ENCODE measurements around the gene AP3B1. TPM values are rescaled to one million over a fixed set of nuclear protein-coding genes. Genes with fewer than 3 reads are reported as not detected.
A peak's percentile ranks its signal among the peaks of the same experiment; 100 is the strongest.

AP3B1 gene
- total RNA-seq, 1 donor from 2014 or later: 46.6 TPM

- Mint-ChIP-seq H3K27me3 (ENCODE audit: low read depth) (no peaks in the 10 kb centered on the region), H3K27ac (ENCODE audit: unreplicated experiment) (no peak overlapping the region), H3K36me3 (ENCODE audit: low read depth) (no peaks in the 10 kb centered on the region), H3K4me1 (peaks cover 6% of the 10 kb centered on the region), H3K9me3 (no peaks in the 10 kb centered on the region), H3K4me3 (no peak overlapping the region)
- TF ChIP-seq CTCF (conservative IDR thresholded peaks at IDR 0.05): no peak
- DNase-seq (ENCODE audit: low read depth, low spot score): no peak
Measured at GRCh38 chr5:78323241-78323640, 28.7 kb upstream of the AP3B1 start.

- Mint-ChIP-seq H3K9me3 (no peaks in the 10 kb centered on the region), H3K4me1 (peaks cover 6% of the 10 kb centered on the region), H3K4me3 (no peak overlapping the region), H3K27me3 (ENCODE audit: low read depth) (no peaks in the 10 kb centered on the region), H3K27ac (ENCODE audit: unreplicated experiment) (no peak overlapping the region), H3K36me3 (ENCODE audit: low read depth) (no peaks in the 10 kb centered on the region)
- no peak for DNase-seq (ENCODE audit: low read depth, low spot score)
- TF ChIP-seq CTCF (conservative IDR thresholded peaks at IDR 0.05): peak; percentile 63
Measured at GRCh38 chr5:78320401-78320800, 25.9 kb upstream of the AP3B1 start.

- Mint-ChIP-seq H3K4me1 (peaks cover 6% of the 10 kb centered on the region), H3K27me3 (ENCODE audit: low read depth) (no peaks in the 10 kb centered on the region), H3K4me3 (no peak overlapping the region), H3K27ac (ENCODE audit: unreplicated experiment) (no peak overlapping the region), H3K36me3 (ENCODE audit: low read depth) (no peaks in the 10 kb centered on the region), H3K9me3 (no peaks in the 10 kb centered on the region)
- DNase-seq (ENCODE audit: low read depth, low spot score): no peak
- no peak for TF ChIP-seq CTCF (conservative IDR thresholded peaks at IDR 0.05)
Measured at GRCh38 chr5:78318337-78318736, 23.8 kb upstream of the AP3B1 start.

GRCh38 chr5:78317515-78317914, 23.0 kb upstream of the AP3B1 start:
- H3K27ac Mint-ChIP-seq (ENCODE audit: unreplicated experiment): no peak overlapping the region
- TF ChIP-seq CTCF (conservative IDR thresholded peaks at IDR 0.05): no peak
- peaks cover 6% of the 10 kb centered on the region for H3K4me1 Mint-ChIP-seq
- DNase-seq (ENCODE audit: low read depth, low spot score): no peak
- no peaks in the 10 kb centered on the region for H3K9me3 Mint-ChIP-seq
- H3K27me3 Mint-ChIP-seq (ENCODE audit: low read depth): no peaks in the 10 kb centered on the region
- no peak overlapping the region for H3K4me3 Mint-ChIP-seq
- H3K36me3 Mint-ChIP-seq (ENCODE audit: low read depth): no peaks in the 10 kb centered on the region

GRCh38 chr5:78308703-78309102, 14.2 kb upstream of the AP3B1 start:
- Mint-ChIP-seq H3K4me1 (no peaks in the 10 kb centered on the region), H3K4me3 (no peak overlapping the region), H3K9me3 (no peaks in the 10 kb centered on the region), H3K36me3 (ENCODE audit: low read depth) (no peaks in the 10 kb centered on the region), H3K27me3 (ENCODE audit: low read depth) (peaks cover 4% of the 10 kb centered on the region), H3K27ac (ENCODE audit: unreplicated experiment) (peak overlapping the region; percentile 13)
- no peak for DNase-seq (ENCODE audit: low read depth, low spot score)
- no peak for TF ChIP-seq CTCF (conservative IDR thresholded peaks at IDR 0.05)

Data from neural crest cell (in vitro differentiated cells).